Renal pelvis (tissue), 3 donors: ENCODE measurements around the gene DGAT2L6. TPM values are rescaled to one million over a fixed set of nuclear protein-coding genes. Genes with fewer than 3 reads are reported as not detected.

Experiments used
- polyA plus RNA-seq, 3 donors: library from polyadenylated mRNA; unstranded; fragments of 120-200 nt; gene quantifications; one replicate each; pipeline ENCODE4 v1.2.1, GENCODE V29; 2013; ENCODE audit not compliant: insufficient read length in 3 of 3

DGAT2L6 gene
- polyA plus RNA-seq, 3 donors: 0.22 TPM; not detected in 2

Other genes starting within 250 kb of the DGAT2L6 start
- not detected for gene AWAT2, start 127.5 kb upstream of the DGAT2L6 start, polyA plus RNA-seq
- not detected for gene OTUD6A, start 115.0 kb upstream of the DGAT2L6 start, polyA plus RNA-seq
- gene IGBP1, start 44.0 kb upstream of the DGAT2L6 start, polyA plus RNA-seq: 100 to 1,000 TPM in 2 of 3 donors, 10 to 100 TPM in 1; 88.0 to 104 (median 100) TPM
- gene AWAT1, start 57.2 kb downstream of the DGAT2L6 start, polyA plus RNA-seq: under 1 TPM in 1 of 3 donors, not detected in 2; 0.13 TPM
- gene P2RY4, start 82.7 kb downstream of the DGAT2L6 start, polyA plus RNA-seq: under 1 TPM; 0.14 to 0.68 (median 0.56) TPM
- gene ARR3, start 90.9 kb downstream of the DGAT2L6 start, polyA plus RNA-seq: 1 to 10 TPM in 2 of 3 donors, under 1 TPM in 1; 0.51 to 1.7 (median 1.4) TPM
- gene RAB41, start 104.7 kb downstream of the DGAT2L6 start, polyA plus RNA-seq: 1 to 10 TPM in 2 of 3 donors, under 1 TPM in 1; 0.85 to 1.3 (median 1.2) TPM
- 10 to 100 TPM; 48.8 to 59.1 (median 58.5) TPM for gene PDZD11, start 112.4 kb downstream of the DGAT2L6 start, polyA plus RNA-seq
- 10 to 100 TPM; 17.0 to 20.6 (median 17.7) TPM for gene KIF4A, start 112.6 kb downstream of the DGAT2L6 start, polyA plus RNA-seq
- 1 to 10 TPM; 1.4 to 2.2 (median 2.0) TPM for gene GDPD2, start 245.8 kb downstream of the DGAT2L6 start, polyA plus RNA-seq